ENCODE data around the gene ALKBH2.

Gene ALKBH2

DNA sequence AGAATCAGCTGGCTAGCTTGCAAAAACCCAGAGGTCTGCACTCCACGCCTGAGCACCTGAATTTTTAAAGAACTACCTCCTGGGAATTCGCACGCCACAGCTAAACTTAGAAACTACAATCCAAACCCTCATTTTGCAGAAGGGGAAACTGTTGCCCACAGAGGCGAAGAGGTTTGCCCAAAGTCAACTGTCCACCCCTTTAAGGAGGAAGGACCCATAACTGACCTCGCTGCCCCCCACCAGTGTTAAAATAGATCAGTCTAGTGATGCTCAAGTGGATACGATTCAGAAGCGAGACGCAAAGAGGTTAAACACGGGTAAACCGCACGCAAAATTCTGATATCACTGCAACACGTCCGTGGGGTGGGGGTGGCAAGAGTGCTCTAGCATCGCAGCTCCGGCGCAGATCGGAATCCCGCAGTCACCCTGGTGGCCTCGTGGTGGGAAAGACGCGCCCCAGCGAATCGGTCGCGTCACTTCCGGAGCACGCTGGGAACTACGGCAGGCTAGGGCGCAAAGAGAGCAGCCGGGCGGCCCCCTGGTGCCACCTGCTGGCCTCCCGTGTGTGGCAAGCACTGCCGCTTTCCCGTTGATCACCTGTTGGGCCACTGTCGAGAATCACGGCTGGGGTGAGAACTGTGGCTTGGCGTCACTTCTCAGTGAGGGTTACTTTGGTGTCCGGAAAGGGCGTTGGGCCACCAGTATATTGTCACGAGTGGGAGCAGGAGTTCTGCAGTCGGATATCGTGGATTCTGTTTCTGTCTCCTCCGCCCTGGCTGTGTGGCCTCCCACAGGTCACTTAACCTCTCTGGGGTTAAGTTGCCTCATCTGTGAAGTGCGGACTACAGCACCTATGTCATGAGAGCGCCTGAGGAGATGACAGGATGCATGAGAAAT, at the start of gene ALKBH2:
Gene ALKBH2, minus strand, starts transcription at position 451 of the 897 bp plus-strand sequence. CDS start 686 bp downstream, outside the sequence.
- DNase-seq (ENCODE audit: low spot score) = peak; percentile 96

DNA sequence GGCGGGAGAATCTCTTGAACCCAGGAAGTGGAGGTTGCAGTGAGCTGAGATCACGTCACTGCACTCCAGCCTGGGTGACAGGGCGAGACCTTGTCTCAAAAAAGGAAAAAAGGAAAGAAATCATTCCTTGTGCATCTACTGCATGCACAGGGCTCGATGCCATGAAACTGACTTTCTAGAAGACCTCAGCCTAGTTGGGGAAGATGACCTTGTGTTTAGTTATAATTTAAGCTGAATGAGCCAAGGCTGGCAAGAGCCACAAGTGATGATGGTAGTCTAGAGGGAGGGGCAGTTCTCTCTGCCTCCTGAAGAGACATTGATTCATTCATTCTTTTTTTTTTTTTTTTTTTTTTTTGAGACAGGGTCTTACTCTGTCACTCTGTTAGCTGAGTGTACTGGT, 47.3 kb upstream of the ALKBH2 start:
- no peak for DNase-seq (ENCODE audit: low spot score)

DNA sequence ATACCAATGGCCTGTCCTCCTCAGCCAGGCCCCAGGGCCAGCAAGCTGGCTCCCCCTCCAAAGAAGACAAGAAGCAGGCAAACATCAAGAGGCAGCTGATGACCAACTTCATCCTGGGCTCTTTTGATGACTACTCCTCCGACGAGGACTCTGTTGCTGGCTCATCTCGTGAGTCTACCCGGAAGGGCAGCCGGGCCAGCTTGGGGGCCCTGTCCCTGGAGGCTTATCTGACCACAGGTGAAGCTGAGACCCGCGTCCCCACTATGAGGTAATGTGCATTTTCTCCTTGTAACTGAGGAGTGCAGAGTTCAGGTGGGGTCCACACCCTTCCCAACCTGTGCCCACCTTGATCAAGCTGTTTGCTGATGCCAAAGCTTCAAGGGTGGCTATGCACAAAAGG, 46.5 kb upstream of the ALKBH2 start:
- DNase-seq (ENCODE audit: low spot score) = no peak

DNA sequence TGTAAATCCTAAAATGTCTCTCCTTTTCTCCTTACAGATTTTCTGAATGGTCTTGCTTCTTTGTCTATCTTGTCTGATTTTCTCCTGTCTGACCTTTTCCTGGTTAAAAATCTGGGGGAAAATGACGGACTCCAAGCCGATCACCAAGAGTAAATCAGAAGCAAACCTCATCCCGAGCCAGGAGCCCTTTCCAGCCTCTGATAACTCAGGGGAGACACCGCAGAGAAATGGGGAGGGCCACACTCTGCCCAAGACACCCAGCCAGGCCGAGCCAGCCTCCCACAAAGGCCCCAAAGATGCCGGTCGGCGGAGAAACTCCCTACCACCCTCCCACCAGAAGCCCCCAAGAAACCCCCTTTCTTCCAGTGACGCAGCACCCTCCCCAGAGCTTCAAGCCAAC, 46.1 kb upstream of the ALKBH2 start:
- DNase-seq (ENCODE audit: low spot score) = no peak

DNA sequence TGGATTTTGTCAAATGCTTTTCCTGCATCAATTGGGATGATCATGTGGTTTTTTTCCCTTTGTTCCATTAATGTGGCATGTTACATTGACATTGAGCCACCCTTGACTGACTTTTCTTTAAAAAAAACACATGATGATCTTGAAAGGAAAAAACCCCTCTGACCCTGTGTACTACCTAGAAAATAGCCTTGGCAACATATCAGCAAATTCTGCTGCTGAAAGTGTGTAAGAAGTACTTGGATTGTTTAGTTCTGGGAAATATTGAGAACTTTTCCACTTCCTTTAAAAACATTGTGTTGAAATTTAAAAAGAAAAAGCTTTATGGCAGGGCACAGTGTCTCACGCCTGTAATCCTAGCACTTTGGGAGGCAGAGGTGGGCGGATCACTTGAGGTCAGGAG, 43.8 kb upstream of the ALKBH2 start:
- no peak for DNase-seq (ENCODE audit: low spot score)

DNA sequence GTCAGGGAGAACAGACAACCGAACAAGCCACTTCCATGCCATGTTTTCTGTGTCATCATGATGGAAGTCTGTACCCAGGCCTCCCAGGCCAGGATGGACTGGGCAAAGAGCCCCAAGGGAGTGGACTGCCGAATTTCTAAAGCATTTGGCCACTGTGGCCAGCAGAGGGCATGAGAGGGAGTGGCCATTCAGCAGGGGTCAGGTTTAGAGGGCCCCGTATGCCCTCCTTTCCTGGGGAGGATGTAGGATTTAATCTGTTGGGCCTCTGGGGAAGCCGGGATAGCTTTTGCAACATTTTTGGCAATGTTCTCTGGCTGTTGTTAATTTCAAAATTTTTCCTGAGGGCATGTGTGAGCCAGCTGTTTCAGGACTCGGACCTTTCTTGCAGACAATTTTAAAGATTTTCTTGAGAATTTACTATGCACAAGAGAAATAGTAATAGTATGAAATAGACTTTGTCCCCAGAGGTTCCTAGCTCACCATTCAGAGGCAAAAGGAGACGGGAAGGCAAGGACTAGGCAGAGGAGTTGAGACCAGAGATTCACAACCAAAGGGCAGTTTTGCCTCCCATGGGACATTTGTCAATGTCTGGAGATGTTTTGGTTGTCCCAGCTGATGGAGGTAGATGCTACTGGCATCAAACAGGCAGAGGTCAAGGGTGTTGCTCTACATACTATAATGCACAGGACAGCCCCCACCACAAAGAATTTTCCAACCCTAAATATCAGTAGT, 41.1 kb upstream of the ALKBH2 start:
- DNase-seq (ENCODE audit: low spot score) = peak; percentile 81

DNA sequence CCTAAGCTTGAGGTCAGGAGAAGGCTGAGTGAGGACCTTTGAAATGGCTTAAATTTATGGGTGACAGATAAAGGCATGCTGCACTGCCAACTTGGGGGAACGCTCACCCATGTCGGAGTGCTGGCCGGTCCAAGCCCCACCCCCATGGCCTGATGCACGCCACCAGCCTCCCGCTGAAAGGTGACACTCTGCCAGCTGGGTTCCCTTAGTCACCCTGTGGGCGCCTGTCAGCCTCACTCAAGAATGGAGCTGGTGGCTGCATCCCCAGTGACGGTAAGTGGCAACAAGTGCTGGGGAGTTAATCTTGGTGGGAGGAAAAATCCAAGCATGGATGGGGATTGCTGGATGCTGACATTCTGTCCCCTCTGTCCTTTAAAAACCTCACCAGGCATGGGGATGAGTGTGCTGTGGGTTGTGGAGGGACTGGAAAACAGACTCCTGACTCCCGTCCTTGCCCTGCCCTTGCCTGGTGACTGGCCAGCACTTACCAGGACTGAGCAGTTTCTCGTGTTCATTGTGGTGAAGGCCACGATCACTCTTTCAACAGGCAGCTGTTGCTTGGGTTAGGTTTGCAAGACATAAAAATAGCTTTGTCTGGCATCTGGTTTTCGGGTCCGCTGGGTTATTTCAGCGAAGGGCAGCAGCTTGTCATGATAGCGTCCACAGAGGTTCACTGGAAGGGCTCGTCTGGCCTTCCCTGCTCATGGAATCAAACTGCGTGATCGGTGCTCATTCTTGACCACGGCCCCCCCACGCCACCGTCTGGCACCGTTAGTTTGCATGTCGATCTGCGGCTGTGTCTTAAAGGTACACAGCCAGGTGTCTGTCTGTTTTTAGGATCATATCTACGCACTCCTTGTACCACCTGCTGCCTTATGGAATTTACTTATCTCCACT, 38.1 kb upstream of the ALKBH2 start:
- peak; percentile 65 for DNase-seq (ENCODE audit: low spot score)

DNA sequence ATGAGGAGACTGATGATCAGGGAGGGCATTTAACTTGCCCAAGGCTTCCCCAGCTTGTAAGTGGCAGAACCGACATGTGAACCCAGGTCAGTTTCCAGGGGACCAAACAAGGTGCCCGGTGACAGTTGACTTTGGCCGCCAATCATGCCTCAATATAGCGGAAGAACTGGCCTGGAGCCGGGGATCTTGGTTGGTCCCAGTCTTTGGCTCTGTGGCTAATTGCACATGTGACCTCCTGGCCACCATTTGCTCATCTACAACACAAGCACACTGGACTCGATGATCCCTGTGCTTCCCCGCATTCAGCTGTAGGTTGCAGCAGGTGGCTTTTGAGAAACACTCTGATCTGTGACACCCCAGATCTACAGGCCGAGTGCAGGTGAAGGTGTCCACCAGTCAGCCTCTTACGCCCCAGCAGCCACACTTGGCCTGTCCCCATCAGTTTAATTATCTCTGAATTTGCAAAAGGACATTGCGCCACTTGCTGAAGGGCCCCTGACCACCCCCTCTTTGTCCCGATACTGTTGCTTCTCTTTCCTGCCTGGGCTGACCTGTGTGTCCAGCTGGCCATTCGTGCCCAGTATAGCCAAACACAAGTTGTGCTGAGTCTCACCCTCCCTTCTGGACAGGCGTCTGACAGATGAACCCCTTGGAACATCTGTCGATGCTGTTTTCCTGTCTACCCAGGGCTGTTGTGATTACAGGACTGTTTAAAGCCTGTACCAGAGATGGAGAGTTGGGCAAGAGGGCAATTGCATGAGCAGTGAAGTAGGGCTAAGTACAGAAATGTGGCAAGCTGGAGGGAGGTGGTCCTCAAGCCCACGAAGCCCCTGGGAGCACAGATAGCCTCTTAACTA, 37.3 kb upstream of the ALKBH2 start:
- DNase-seq (ENCODE audit: low spot score) = no peak

DNA sequence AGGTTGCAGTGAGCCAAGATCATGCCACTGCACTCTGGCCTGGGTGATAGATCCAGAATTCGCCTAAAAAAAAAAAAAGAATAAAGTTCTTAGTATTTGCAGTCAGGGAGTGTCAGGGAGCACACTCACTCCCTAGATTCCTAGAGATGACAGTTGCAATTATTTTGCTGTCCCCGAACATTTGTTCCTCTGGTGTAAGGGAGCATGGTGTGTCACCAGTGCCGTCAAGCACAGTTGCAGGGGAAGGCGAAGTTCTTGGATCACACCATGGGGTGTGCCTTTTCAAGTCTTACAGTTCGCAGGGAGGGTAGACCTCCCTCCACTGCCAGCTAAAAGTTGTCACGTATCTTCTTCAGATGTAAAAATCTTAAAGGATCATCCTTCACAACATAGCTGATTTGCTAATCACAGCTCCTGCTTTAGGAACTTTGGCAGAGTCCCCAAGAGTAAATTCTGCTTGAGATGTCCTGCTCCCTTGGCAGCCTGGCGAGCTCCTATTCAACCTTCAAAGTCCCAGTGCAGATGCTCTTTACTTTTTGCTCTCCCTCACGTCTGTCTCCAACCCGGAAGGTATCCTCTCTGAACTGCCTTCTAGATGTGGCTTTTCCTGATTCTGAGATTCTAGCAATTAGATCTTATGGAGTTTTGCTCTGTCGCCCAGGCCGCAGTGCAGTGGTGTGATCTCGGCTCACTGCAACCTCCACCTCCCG, 34.4 kb upstream of the ALKBH2 start:
- no peak for DNase-seq (ENCODE audit: low spot score)

DNA sequence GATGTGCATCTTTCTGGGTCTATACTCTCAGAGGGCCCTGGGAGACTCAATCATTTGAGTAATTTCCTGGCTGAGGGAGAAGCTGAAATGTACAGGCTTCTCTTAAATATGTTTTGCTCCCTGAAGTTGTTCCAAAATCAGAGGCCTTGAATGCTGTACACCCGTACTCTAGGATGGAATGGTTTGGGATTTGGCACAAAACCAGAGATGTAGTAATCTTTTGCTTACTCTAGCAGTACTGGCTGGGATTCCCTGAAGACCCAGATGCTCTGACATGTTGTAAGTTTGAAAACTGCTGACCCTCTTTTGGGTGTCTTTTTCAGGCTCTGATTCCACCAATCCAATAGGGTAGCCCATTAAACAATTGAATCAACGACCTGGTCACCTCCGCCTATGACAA, 33.5 kb upstream of the ALKBH2 start:
- no peak for DNase-seq (ENCODE audit: low spot score)

DNA sequence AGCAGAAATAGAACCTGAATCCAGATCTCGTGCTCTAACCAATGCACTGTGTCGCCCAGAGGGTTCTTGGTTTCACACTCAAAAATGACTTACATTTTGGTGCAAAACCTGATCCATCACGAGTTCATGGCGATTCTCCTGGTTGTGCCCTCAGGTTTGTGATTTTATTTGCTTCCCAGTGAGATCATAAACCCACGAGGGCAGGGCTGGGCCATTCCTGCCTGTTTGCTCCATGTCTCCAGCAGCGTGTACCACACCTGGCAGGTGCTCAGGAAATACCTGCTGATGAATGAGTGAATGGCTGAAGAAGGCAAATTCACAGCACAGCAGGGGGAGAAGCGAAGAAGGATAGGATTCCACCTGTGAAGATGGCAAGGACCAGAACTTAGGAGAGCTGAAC, 32.5 kb upstream of the ALKBH2 start:
- no peak for DNase-seq (ENCODE audit: low spot score)

DNA sequence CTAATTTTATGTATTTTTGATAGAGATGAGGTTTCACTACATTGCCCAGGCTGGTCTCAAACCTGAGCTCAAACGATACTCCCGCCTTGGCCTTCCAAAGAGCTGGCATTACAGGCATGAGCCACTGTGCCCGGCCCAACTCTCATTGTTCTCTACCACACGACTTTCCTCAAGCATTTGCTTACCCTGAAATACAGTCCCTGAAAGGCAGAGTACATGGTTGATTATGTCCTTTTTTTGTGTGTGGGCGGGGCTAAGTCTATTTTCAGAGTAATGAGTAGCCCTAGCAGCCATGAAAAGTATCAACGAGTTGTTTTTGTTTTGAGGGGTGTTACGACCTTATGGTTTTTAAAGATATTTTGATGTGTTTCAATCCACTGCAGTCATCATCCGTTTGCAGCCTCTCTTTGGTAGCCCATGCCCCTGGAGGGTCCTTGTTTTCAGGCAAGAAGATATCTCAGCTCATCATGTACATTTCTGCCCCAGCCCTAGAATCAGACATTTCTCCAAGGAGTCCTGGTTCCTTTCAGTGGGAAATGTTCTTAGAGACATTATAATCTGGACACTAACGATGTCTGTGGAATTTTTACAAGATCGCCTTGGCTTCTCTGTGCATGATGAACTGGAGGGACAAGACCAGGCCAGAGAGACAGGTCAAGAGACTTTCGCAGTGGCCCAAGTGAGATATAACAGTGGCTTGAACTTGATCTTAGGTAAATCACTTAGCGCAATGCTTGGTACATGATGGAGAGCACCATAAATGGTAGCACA, 31.8 kb upstream of the ALKBH2 start:
- no peak for DNase-seq (ENCODE audit: low spot score)

DNA sequence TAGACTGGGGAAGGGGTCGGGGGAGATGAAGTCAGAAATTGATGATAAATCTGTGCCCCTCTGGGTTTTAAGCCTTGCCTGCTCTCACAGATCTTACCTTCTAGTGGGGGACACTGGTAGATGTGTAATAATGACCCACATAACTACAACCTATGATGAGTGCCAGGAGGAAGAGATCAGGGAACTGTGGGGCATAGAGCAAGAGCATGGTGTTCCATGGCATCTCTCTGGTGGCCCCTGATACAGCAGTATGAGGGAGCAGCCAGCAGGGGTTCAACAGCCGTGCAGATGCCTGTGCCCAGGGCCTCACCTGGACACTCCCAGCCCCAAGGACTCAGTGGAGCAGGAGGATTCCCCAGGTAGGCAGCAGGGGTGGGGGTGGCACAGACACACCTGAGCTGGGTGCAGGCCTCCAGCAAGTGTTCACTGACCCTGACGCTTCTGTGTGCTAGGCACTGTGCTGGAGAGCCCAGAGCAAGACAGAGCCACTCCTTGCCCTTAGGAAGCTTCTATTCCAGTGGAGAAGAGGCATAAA, 28.1 kb upstream of the ALKBH2 start:
- DNase-seq (ENCODE audit: low spot score) = no peak

DNA sequence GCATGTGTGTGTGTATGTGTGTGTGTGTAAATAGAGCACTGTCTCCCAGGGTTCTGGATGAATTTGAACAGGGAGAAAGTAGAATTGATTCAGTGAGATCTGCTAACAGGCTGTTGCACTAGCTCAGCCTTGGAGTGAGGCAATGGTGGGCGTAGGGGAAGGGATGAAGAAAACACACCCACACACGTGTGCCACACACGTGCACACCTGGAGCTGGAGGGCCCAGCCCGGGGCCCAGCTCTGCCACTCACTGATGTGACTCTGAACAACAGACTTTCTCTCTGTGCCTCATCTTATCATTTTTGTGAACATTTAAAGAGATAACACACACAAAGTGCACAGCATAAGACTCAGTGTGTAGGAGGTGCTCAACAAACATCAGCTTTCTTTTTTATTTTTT, 27.3 kb upstream of the ALKBH2 start:
- DNase-seq (ENCODE audit: low spot score) = no peak

DNA sequence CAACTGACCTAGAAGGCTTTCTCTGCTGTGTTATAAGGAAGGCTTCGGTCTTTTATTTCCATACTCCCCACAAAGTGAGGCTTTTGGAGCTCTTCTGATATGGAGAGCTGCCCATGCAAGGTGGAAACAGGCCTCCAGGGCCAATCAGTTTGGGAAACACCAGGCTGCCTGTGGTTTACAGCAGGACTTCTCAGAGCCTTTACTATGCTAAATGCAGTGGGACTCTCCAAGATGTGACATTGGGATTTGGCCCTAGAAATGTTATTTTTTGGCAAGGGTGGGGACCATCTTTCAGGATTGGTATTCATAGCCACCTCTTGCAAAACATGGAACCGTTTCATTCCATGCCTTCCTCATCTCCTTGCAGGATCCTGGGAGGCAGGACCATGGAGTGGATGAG, 26.8 kb upstream of the ALKBH2 start:
- no peak for DNase-seq (ENCODE audit: low spot score)

DNA sequence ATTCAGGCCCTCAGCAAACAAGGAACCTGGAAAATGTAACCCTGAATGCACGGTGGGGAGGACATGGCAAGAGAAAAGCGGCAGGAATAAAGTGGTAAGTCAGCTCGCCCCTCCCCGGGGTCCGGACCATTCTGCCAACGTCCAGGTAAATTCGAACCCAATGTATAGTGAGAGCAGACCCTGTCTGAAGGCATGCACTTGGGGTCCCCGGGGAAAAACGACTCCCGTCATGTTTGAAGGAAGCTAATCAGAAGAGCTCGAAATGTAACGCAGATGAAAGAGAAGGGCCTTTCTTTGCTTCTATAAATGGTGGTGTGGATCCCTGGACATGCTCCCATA, 23.3 kb upstream of the ALKBH2 start:
- no peak for DNase-seq (ENCODE audit: low spot score)

DNA sequence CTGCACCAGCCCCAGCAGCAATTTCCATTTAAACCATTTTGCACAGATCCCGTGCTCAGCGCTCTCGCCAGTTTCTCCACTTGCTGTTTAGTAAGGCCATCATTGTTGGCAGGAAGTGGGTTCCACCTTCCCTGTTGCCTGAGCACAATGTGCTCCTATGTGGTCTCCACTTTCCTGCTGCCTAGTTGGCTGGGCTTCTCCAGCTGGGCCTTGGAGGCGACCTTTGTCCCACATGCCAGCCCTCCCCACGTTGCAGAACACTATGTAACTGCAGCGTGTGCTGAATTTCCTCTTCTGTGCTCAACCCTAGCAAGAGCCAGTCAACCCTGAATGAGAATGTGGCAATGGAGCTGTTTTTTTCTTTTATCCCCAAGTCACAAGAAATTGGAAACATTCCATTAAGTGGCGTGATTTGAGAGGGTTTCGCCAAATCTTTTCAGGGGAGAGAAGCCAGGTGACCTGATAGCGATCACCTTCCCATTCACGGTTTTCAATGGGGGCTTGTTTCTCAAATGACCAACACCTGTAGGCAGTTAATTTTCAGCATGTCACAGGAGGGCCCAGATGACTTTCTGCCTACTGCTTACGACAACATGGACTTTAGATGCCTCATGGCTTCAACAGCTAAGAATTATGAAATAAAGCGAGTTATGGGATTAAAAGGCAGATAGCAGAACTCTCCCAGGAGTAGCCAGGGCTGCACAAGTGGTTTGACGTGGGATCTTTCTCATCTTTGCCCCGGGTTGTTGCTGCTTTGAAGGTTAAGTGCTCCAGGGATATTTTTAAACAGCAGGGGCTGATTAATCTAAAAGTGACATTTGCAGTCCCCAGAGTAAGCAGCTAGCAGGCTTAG, 22.7 kb upstream of the ALKBH2 start, which contains the start of gene ACACB:
Gene ACACB, plus strand, starts transcription at position 830 of the 853 bp plus-strand sequence. CDS start 22,819 bp downstream, outside the sequence.
- DNase-seq (ENCODE audit: low spot score) = no peak

DNA sequence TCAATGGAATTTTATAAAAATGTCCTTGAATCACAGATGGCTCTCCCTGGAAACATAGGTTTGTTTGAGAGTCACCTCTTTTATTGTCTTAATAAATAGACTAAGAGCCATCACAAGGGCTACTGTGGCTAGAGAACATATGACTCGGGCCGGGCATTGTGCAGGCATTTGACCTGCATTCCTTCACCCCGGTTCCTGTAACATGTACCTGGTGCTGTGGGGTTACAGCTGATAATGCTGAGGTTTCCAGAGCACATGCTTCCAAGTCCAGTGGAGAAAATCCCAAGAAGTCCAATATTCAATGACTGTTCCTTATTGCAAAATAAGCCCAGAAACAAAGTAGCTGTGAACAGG, 22.1 kb upstream of the ALKBH2 start:
- no peak for DNase-seq (ENCODE audit: low spot score)

DNA sequence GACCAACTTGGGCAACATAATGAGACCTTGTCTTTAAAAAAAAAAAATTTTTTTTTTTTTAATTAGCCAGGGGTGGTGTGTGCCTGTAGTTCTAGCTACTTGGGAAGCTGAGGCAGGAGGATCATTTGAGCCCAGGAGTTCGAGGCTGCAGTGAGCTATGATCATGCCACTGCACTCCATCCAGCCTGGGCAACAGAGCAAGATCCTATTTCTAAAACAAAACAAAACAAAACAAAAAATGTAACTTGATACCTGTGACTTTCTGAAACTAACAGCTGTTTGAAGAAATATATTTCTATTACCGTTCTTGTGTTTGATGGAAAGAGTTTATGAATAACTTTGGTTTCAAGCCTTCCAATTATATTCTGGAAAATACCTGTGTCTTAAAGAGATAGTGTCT, 21.4 kb upstream of the ALKBH2 start:
- no peak for DNase-seq (ENCODE audit: low spot score)
